Stomach smooth muscle (tissue), 2 donors: Measurements from ENCODE around the gene PM20D2.

Experiments used
- H3K27ac ChIP-seq: one replicate; pipeline ENCODE4 v1.7.0; 2013; ENCODE audit warnings: mild to moderate bottlenecking, low read length, inconsistent platforms
- H3K27me3 ChIP-seq, 2 donors: one replicate each; pipeline ENCODE4 v1.7.0; 2013; ENCODE audit warnings: low read length in 2 of 2; ENCODE audit not compliant: insufficient read depth in 2 of 2, control insufficient read depth in 1 of 2
- H3K36me3 ChIP-seq, 2 donors: one replicate each; pipeline ENCODE4 v1.7.0; 2013; ENCODE audit warnings: low read length in 2 of 2; ENCODE audit not compliant: control insufficient read depth in 2 of 2, insufficient read depth in 2 of 2
- H3K4me1 ChIP-seq: one replicate; pipeline ENCODE4 v1.7.0; 2013; ENCODE audit warnings: low read length; ENCODE audit not compliant: control insufficient read depth, insufficient read depth
- H3K4me3 ChIP-seq, 2 donors: one replicate each; pipeline ENCODE4 v1.7.0; 2013; ENCODE audit warnings: low read length in 2 of 2
- H3K9ac ChIP-seq, 2 donors: one replicate each; pipeline ENCODE4 v1.7.0; 2013; ENCODE audit warnings: low read length in 2 of 2, mild to moderate bottlenecking in 1 of 2
- H3K9me3 ChIP-seq, 2 donors: one replicate each; pipeline ENCODE4 v1.7.0; 2013; ENCODE audit warnings: low read length in 2 of 2; ENCODE audit not compliant: control insufficient read depth in 2 of 2
- donor health status: healthy.
- donor health status: Pancreatic carcinoma.

Gene PM20D2

DNA sequence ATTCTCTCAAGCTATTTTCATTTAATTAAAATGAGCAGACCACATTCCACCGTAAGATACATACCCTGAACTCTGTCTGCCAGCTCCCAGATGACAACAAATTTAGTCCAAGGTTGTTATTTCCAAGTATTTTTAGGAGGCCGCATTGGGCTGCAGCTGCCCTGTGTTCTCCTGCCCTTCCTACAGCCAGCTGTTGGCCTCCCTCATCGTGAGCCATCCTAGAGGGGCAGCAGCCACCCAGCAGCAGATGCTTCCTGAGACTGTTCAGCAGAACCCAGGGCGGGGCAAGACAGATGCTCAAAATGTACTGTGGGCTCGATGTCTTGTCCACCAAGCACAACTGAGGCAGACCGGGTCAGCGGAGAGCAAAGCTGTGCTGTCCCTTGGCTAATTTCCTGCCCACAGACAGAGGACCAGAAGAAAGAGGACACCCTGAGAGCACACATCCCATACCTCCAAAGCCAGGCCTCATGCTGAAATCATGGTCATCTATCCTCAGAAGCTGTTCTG, 54.9 kb downstream of the PM20D2 start:
- Histone ChIP-seq H3K4me1 (no peaks in the 10 kb centered on the region), H3K27me3 (no peaks in the 10 kb centered on the region), H3K36me3 (no peaks in the 10 kb centered on the region), H3K9me3 (no peaks in the 10 kb centered on the region), H3K9ac (no peak overlapping the region), H3K27ac (no peak overlapping the region), H3K4me3 (no peak overlapping the region)

DNA sequence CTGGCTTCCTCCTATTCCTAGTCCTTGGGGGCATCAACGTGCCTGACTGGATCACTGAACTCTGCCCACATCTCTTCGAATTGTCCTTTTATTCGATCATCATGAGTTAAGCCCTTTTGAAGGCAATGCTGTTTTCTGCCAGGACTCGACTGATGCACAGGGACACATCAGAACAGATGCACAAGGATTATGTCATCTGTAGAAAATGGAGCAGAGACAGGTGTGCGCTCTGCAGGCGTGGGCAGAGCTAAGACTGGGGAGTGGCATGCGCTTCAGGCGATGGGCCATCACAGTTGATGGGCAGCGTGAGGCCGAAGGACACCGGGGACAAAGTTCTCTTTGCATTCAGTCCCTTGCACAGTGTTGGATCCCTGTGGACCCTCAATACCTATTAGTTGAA, 58.2 kb downstream of the PM20D2 start:
- no peak overlapping the region for H3K27ac ChIP-seq
- H3K4me3 ChIP-seq, result no peak overlapping the region
- no peaks in the 10 kb centered on the region for H3K27me3 ChIP-seq
- no peaks in the 10 kb centered on the region for H3K4me1 ChIP-seq
- no peaks in the 10 kb centered on the region for H3K36me3 ChIP-seq
- no peaks in the 10 kb centered on the region for H3K9me3 ChIP-seq
- H3K9ac ChIP-seq, result no peak overlapping the region

DNA sequence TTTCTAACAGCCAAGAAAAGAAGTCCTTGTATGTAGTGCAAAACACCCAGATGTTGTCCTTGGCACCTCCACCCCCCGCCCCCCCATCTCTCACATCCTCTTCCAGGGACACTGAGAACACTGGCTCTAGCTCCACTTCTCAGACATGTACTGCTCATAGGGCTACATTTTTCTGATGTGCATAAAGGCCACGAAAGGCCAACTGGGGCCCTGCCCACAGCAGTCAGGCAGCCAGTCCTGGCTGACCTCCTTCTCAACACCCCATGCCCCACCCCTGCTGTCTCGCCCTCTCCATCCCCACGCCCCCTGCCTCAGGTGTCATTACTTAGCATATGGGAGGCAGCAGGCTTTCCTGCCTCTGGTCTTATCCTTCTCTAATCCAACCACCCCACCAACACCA, 60.0 kb downstream of the PM20D2 start:
- no peaks in the 10 kb centered on the region for H3K36me3 ChIP-seq
- no peaks in the 10 kb centered on the region for H3K4me1 ChIP-seq
- H3K4me3 ChIP-seq, result no peak overlapping the region
- H3K9ac ChIP-seq, result no peak overlapping the region
- no peaks in the 10 kb centered on the region for H3K27me3 ChIP-seq
- H3K9me3 ChIP-seq, result no peaks in the 10 kb centered on the region
- H3K27ac ChIP-seq, result no peak overlapping the region

DNA sequence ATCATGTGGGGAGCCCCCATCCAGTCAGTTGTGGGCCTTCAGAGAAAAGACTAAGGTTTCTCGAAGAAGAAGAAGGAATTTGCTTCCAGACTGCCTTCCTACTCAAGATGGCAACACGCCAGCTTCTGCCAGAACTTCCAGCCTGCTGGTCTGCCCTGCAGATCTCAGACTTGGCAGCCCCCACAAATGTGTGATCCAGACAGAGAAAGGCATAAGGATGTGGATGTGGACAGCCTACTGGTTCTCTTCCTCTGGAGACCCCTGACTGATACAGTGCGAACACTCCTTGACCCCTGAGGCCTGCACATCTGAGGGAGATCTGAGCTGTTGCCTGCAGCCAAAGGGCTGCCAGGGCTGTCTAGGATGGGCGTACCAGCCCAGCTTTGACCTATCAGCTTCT, 62.7 kb downstream of the PM20D2 start:
- Histone ChIP-seq H3K9me3 (no peaks in the 10 kb centered on the region), H3K27ac (no peak overlapping the region), H3K4me1 (no peaks in the 10 kb centered on the region), H3K36me3 (no peaks in the 10 kb centered on the region), H3K9ac (no peak overlapping the region), H3K4me3 (no peak overlapping the region), H3K27me3 (no peaks in the 10 kb centered on the region)

DNA sequence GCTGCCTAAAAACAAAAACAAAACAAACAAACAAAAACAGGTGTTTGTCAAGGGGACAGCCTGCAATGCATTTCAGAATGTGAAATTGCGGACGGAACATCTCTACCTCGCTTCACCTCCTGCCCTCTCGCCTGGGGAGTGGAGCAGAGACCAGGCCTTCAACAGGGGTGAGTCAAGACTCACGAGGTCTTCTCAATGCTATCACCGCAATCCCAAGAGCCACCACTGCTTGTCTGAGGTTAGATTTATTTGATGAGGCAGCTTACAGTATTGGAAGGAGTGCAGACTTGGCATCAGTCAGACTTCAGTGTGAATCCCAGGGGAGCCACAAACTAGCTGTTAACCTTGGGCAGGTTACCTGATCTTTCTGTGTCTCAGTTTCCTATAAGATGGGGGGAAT, 63.6 kb downstream of the PM20D2 start:
- Histone ChIP-seq H3K9me3 (no peaks in the 10 kb centered on the region), H3K9ac (no peak overlapping the region), H3K27ac (no peak overlapping the region), H3K4me1 (no peaks in the 10 kb centered on the region), H3K36me3 (no peaks in the 10 kb centered on the region), H3K27me3 (no peaks in the 10 kb centered on the region), H3K4me3 (no peak overlapping the region)

DNA sequence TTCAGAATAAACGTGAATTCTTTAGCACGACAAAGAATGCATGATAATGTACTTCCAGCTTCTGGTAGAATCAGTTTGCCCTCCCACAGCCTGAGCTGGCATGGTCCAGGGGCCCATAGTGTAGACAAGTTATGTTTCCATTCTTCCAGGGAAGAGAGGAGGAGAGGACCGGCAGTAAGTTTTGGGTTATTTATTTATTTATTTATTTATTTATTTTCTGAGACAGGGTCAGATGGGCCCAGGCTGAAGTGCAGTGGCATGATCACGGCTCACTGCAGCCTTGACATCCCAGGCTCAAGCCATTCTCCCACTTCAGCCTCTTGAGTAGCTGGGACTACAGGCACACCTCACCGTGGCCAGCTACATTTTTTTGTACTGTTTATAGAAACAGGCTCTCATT, 66.6 kb downstream of the PM20D2 start:
- Histone ChIP-seq H3K4me1 (no peaks in the 10 kb centered on the region), H3K27me3 (no peaks in the 10 kb centered on the region), H3K4me3 (no peak overlapping the region), H3K36me3 (no peaks in the 10 kb centered on the region), H3K9me3 (no peaks in the 10 kb centered on the region), H3K9ac (no peak overlapping the region), H3K27ac (no peak overlapping the region)

DNA sequence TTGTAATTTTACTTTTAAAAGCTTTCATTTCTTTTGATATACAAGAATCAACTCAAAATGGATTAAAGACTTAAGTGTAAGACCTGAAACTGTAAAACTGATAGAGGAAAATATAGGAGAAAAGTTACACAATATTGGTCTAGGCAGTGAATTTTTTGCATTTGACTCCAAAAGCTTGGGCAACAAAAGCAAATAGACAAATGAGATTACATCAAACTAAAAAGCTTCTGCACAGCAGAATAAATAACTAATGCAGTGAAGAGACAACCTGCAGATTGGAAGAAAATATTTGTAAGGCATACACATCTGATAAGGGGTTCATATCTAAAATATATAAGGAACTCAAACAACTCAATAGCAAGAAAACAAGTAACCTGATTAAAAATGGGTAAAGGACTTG, 68.3 kb downstream of the PM20D2 start:
- no peaks in the 10 kb centered on the region for H3K4me1 ChIP-seq
- no peaks in the 10 kb centered on the region for H3K9me3 ChIP-seq
- H3K36me3 ChIP-seq, result no peaks in the 10 kb centered on the region
- no peak overlapping the region for H3K4me3 ChIP-seq
- H3K27ac ChIP-seq, result no peak overlapping the region
- no peaks in the 10 kb centered on the region for H3K27me3 ChIP-seq
- no peak overlapping the region for H3K9ac ChIP-seq
